Measurements from ENCODE around the gene STAG1.
"Not testable (repeated sequence)": the region's sequence is repeated elsewhere in the genome, so short reads cannot be mapped to it uniquely, and the experiment has no call there.

- TF ChIP-seq CTCF (IDR thresholded peaks at IDR 0.05; ENCODE audit: poor library complexity, severe bottlenecking); TAF1 (IDR thresholded peaks at IDR 0.05; ENCODE audit: low read depth); MXI1 (conservative IDR thresholded peaks at IDR 0.05; ENCODE audit: poor library complexity, severe bottlenecking); EZH2 (IDR thresholded peaks at IDR 0.05; ENCODE audit: borderline replicate concordance, insufficient read depth, low read length, poor library complexity, severe bottlenecking); POLR2AphosphoS5 (IDR thresholded peaks at IDR 0.05): not testable (repeated sequence)
Measured at GRCh38 chr3:136666301-136666700, 85.9 kb downstream of the STAG1 start.

Data from neural cell (in vitro differentiated cells).